ENCODE results near the gene WNT5B. TPM values are rescaled to one million over a fixed set of nuclear protein-coding genes. Genes with fewer than 3 reads are reported as not detected.

Gene WNT5B
- total and polyA plus RNA-seq, 11 donors: 0.52 to 3.9 (median 1.3) TPM

DNA sequence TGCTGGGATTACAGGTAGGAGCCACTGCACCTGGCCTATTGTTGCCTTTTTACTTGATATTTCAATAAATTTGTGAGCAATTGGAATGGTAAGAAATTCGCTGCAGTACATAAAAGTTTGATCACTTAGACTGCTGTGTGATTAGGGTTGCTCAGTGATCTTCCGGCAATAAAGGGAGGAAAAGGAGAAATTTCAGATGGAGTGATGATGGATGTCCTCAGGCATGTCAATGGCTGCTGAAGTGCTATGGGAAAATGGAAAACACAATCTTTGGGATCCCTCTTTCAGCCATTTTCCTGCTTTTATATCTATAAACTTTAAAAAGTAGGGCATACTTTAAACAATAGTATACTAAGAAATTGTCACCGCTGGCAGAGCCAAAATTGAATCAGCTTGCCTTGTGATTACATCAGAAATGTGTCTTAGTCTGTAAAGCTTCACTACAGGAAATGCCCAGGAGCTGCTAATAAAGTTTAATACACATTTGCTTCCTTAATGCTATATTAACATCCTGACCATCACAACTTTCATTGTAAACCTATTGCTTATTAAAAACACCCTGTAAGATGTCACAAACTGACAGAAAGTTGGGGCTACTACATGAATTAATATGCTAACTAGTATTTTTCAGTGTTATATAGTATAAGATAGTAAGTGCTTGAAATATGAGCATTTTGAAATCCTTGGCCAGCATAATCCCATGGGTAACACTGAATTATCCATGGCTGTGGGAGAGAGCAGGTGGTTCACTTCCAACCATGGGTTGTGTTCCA, 20.9 kb upstream of the WNT5B start:
- no peaks in the 10 kb centered on the region for H3K27me3 ChIP-seq
- DNase-seq (no peak), ATAC-seq (no peak)
- peak overlapping the region in 8 of 12 donors; percentile 29 to 66 (median 48) for H3K27ac ChIP-seq
- H3K9me3 ChIP-seq: no peaks in the 10 kb centered on the region
- H3K36me3 ChIP-seq: no peaks in the 10 kb centered on the region
- intact Hi-C loops (cut with DNase I): loop anchor here in 2 of 10 donors (5.0 to 10.0 kb wide), 2 partner anchors 491 to 1033 kb away; no protein-coding TSS in a partner anchor
- no peak overlapping the region for H3K4me3 ChIP-seq
- 87 to 92% (median 89%) methylated on average over 3 of the region's 3 CpGs for WGBS, 4 donors
- H3K4me1 ChIP-seq: peaks cover 3 to 51% (median 18%) of the 10 kb centered on the region in 12 donors
- no peak for TF ChIP-seq POLR2A (IDR thresholded peaks at IDR 0.05)
- TF ChIP-seq, protein P1, sequence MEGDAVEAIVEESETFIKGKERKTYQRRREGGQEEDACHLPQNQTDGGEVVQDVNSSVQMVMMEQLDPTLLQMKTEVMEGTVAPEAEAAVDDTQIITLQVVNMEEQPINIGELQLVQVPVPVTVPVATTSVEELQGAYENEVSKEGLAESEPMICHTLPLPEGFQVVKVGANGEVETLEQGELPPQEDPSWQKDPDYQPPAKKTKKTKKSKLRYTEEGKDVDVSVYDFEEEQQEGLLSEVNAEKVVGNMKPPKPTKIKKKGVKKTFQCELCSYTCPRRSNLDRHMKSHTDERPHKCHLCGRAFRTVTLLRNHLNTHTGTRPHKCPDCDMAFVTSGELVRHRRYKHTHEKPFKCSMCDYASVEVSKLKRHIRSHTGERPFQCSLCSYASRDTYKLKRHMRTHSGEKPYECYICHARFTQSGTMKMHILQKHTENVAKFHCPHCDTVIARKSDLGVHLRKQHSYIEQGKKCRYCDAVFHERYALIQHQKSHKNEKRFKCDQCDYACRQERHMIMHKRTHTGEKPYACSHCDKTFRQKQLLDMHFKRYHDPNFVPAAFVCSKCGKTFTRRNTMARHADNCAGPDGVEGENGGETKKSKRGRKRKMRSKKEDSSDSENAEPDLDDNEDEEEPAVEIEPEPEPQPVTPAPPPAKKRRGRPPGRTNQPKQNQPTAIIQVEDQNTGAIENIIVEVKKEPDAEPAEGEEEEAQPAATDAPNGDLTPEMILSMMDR (IDR thresholded peaks at IDR 0.05): no peak

GRCh38 chr12:1608713-1609119, 20.3 kb upstream of the WNT5B start:
- no peaks in the 10 kb centered on the region for H3K27me3 ChIP-seq
- peak overlapping the region in 9 of 12 donors; percentile 29 to 71 (median 45) for H3K27ac ChIP-seq
- ATAC-seq (no peak), DNase-seq (no peak)
- H3K36me3 ChIP-seq: no peaks in the 10 kb centered on the region
- intact Hi-C loops (cut with DNase I): loop anchor here in 2 of 10 donors (5.0 to 10.0 kb wide), 2 partner anchors 491 to 1034 kb away; no protein-coding TSS in a partner anchor
- WGBS, 4 donors: 43 to 63% (median 58%) methylated on average over 5 of the region's 5 CpGs
- no peak for TF ChIP-seq POLR2A (IDR thresholded peaks at IDR 0.05)
- TF ChIP-seq, protein P1 (IDR thresholded peaks at IDR 0.05): no peak
- no peak overlapping the region for H3K4me3 ChIP-seq
- no peaks in the 10 kb centered on the region for H3K9me3 ChIP-seq
- H3K4me1 ChIP-seq: peaks cover 3 to 51% (median 18%) of the 10 kb centered on the region in 12 donors

DNA sequence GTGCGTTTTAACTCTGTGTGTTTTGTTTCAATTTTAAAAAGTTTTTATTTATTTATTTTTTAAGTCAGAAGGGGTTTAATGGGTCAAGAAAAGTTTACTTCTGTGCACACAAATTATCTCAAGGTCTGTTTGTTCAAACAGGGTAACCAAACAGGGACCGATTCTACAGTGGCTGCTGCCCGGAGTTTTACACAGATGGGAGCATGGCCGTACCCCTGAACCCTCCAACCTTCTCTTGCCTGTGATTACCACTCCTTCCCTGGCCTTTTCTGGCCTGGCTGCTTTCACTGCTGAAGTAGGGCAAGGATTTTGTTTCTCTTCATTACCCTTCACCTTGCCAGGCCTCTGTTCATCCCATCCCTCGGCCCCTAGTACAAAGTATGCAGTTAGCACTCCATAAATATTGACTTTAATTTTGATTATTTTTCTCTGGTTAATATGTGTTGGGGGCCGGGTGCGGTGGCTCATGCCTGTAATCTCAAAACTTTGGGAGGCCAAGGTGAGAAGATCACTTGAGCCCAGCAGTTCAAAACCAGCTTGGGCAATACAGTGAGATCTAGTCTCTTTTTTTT, 18.9 kb upstream of the WNT5B start:
- H3K4me1 ChIP-seq: peaks cover 3 to 51% (median 18%) of the 10 kb centered on the region in 12 donors

More for the DNA sequence above, 18.9 kb upstream of the WNT5B start:
- Histone ChIP-seq H3K4me3 (no peak overlapping the region), H3K9me3 (no peaks in the 10 kb centered on the region), H3K27me3 (no peaks in the 10 kb centered on the region), H3K27ac (no peak overlapping the region), H3K36me3 (no peaks in the 10 kb centered on the region)
- no peak for TF ChIP-seq POLR2A (IDR thresholded peaks at IDR 0.05)
- TF ChIP-seq, protein P1 (IDR thresholded peaks at IDR 0.05): no peak
- DNase-seq (no peak), ATAC-seq (no peak)
- intact Hi-C loops (cut with DNase I): no loop called here
- WGBS, 4 donors: 92 to 97% (median 94%) methylated on average over 7 of the region's 7 CpGs

Measured in heart left ventricle (tissue), 16 donors.